HepG2 (cell line): ENCODE results near the gene CCL27. TPM values are rescaled to one million over a fixed set of nuclear protein-coding genes. Genes with fewer than 3 reads are reported as not detected.

Experiments used
- ARHGAP35 ChIP-seq: sonication (generic); formaldehyde crosslinking; IDR thresholded peaks from 2 replicates; pipeline ENCODE4 v1.9.0; 2022; ENCODE audit warnings: mild to moderate bottlenecking, inconsistent platforms, moderate library complexity, missing genetic modification reagents, borderline replicate concordance
- NR1H2 ChIP-seq: sonication (generic); formaldehyde crosslinking; IDR thresholded peaks from 2 replicates; pipeline ENCODE4 v1.8.1; 2022; ENCODE audit warnings: low read depth, missing genetic modification reagents, borderline replicate concordance
- PCBP2 ChIP-seq: fragments of 200-400 bp; formaldehyde crosslinking; optimal IDR thresholded peaks from 2 replicates; pipeline ENCODE3; 2018; ENCODE audit warnings: low read length, low read depth; ENCODE audit not compliant: poor library complexity, severe bottlenecking
- SIX1 ChIP-seq: sonication (generic); formaldehyde crosslinking; IDR thresholded peaks from 2 replicates; pipeline ENCODE4 v1.4.0; 2020; ENCODE audit warnings: missing genetic modification reagents, borderline replicate concordance
- SMAD9 ChIP-seq: sonication (generic); formaldehyde crosslinking; IDR thresholded peaks from 2 replicates; pipeline ENCODE4 v1.5.1; 2020; ENCODE audit warnings: mild to moderate bottlenecking, missing genetic modification reagents
- TRIM24 ChIP-seq: sonication (generic); formaldehyde crosslinking; IDR thresholded peaks from 2 replicates; pipeline ENCODE4 v1.8.0; 2022; ENCODE audit warnings: mild to moderate bottlenecking, missing genetic modification reagents
- ZFYVE20 ChIP-seq: sonication (generic); formaldehyde crosslinking; IDR thresholded peaks from 2 replicates; pipeline ENCODE4 v1.8.0; 2023; ENCODE audit warnings: low read depth, mild to moderate bottlenecking, moderate library complexity, missing genetic modification reagents, borderline replicate concordance
- ZNF496 ChIP-seq: sonication (generic); formaldehyde crosslinking; IDR thresholded peaks from 2 replicates; pipeline ENCODE4 v1.8.1; 2023; ENCODE audit warnings: mild to moderate bottlenecking, moderate library complexity, missing genetic modification reagents; ENCODE audit not compliant: insufficient replicate concordance
- ZNF501 ChIP-seq: sonication (generic); formaldehyde crosslinking; IDR thresholded peaks from 2 replicates; pipeline ENCODE4 v1.5.1; 2020; ENCODE audit warnings: mild to moderate bottlenecking, moderate library complexity, missing genetic modification reagents
- ZNF780A ChIP-seq: sonication (generic); formaldehyde crosslinking; IDR thresholded peaks from 2 replicates; pipeline ENCODE4 v1.8.0; 2022; ENCODE audit warnings: mild to moderate bottlenecking, missing genetic modification reagents, moderate library complexity
- polyA plus RNA-seq, 8 experiments: library from polyadenylated mRNA; depleted of rRNA in 3 of 8; stranded (reverse) in 7 of 8; unstranded in 1 of 8; fragments of >200 nt; fragmentation: Illumina TruSeq in 4 of 8; extraction: Trizol in 4 of 8; gene quantifications; 2 replicates each; pipeline versions ENCODE4 v1.2.1 to v1.2.3, GENCODE V29; 2011 to 2016; ENCODE audit warnings: low read depth in 4 of 8, missing spikeins in 1 of 8, mixed read lengths in 1 of 8; ENCODE audit not compliant: insufficient read depth in 1 of 8
- total RNA-seq, 5 experiments: library from RNA; depleted of rRNA; stranded (reverse); fragments of >200 nt; fragmentation: Illumina TruSeq; extraction: Trizol; gene quantifications; 2 replicates each; pipeline ENCODE4 v1.2.3, GENCODE V29; 2016; ENCODE audit warnings: low read depth in 1 of 5
- TF ChIP-seq, protein P1 (sequence below): sonication (generic); formaldehyde crosslinking; IDR thresholded peaks from 2 replicates; pipeline ENCODE4 v1.5.0; 2020; ENCODE audit warnings: mild to moderate bottlenecking, missing genetic modification reagents
- TF ChIP-seq, protein P2 (sequence below): sonication (generic); formaldehyde crosslinking; IDR thresholded peaks from 2 replicates; pipeline ENCODE4 v1.4.0; 2020; ENCODE audit warnings: low read depth, mild to moderate bottlenecking, missing genetic modification reagents
- TF ChIP-seq, protein P3 (sequence below): fragments of 450-650 bp; IDR thresholded peaks from 2 replicates; pipeline ENCODE4 v1.6.1; 2016
- TF ChIP-seq, protein P4 (sequence below): sonication (generic); formaldehyde crosslinking; IDR thresholded peaks from 2 replicates; pipeline ENCODE4 v1.4.0; 2020; ENCODE audit warnings: missing genetic modification reagents
- TF ChIP-seq, protein P5 (sequence below): sonication (generic); formaldehyde crosslinking; IDR thresholded peaks from 2 replicates; pipeline ENCODE4 v1.4.0; 2020; ENCODE audit warnings: missing genetic modification reagents

Gene CCL27
- total and polyA plus RNA-seq, 2 of the 13 experiments (the other 11 are each of a cell fraction or from before 2014, with no cell fraction given) = not detected

DNA sequence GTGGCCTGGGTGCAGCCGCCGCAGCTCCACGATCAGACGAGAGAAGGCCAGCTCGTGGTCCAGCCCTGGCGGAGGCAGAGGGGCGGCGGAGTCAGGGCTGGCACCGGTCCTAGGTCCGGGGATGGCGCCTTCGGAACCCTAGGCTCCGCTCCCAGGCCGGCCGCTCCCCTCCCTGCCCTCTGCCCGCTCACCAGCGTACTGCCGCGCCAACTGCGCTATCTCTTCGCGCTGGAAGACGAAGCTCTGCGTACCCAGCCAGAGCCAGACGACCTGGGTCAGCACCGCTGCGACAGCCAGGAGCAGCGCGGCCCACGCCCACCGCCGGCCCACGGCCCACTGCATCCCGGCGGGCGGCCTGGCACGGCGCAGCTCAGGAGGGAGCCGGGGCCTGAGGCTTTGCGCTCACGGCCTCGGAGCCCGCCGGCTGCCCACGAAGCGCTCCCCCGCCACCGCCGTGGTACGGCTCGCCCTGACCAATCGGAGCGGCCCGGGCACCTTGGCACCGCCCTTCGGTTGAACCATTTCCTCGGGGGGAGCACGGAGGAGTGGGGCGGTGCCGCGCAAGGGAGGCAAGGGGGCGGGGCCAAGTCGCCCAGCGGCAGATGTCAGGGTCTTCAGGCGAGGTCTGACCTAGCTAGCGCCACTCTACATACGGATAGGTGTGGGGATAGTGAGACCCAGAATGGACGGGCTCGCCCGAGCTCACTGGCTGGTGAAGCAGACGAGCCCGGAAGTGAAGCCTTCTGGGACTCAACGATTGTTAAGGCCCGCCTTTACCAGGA lies 24.9 kb downstream of the CCL27 start, which contains the start of gene SIGMAR1 (continued):
- TF ChIP-seq, protein P1, sequence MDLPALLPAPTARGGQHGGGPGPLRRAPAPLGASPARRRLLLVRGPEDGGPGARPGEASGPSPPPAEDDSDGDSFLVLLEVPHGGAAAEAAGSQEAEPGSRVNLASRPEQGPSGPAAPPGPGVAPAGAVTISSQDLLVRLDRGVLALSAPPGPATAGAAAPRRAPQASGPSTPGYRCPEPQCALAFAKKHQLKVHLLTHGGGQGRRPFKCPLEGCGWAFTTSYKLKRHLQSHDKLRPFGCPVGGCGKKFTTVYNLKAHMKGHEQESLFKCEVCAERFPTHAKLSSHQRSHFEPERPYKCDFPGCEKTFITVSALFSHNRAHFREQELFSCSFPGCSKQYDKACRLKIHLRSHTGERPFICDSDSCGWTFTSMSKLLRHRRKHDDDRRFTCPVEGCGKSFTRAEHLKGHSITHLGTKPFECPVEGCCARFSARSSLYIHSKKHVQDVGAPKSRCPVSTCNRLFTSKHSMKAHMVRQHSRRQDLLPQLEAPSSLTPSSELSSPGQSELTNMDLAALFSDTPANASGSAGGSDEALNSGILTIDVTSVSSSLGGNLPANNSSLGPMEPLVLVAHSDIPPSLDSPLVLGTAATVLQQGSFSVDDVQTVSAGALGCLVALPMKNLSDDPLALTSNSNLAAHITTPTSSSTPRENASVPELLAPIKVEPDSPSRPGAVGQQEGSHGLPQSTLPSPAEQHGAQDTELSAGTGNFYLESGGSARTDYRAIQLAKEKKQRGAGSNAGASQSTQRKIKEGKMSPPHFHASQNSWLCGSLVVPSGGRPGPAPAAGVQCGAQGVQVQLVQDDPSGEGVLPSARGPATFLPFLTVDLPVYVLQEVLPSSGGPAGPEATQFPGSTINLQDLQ (CRISPR knock-in tag) = peak; percentile 26; the same call in 1 of the 2 replicates
- TF ChIP-seq ZNF780A (CRISPR knock-in tag) = no peak; the same call in 1 of the 2 replicates
- no peak; the same call in 1 of the 2 replicates for TF ChIP-seq NR1H2 (CRISPR knock-in tag)
- 0 out of 2 replicates have a peak, but pooled peaks have one; percentile 2 for TF ChIP-seq SMAD9 (CRISPR knock-in tag)
- TF ChIP-seq ZNF501 (CRISPR knock-in tag) = no peak
- no peak for TF ChIP-seq SIX1 (CRISPR knock-in tag)
- TF ChIP-seq, protein P2, sequence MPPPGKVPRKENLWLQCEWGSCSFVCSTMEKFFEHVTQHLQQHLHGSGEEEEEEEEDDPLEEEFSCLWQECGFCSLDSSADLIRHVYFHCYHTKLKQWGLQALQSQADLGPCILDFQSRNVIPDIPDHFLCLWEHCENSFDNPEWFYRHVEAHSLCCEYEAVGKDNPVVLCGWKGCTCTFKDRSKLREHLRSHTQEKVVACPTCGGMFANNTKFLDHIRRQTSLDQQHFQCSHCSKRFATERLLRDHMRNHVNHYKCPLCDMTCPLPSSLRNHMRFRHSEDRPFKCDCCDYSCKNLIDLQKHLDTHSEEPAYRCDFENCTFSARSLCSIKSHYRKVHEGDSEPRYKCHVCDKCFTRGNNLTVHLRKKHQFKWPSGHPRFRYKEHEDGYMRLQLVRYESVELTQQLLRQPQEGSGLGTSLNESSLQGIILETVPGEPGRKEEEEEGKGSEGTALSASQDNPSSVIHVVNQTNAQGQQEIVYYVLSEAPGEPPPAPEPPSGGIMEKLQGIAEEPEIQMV (CRISPR knock-in tag) = 0 out of 2 replicates have a peak, but pooled peaks have one; percentile 8
- TF ChIP-seq PCBP2 = no peak
- TF ChIP-seq, protein P3, sequence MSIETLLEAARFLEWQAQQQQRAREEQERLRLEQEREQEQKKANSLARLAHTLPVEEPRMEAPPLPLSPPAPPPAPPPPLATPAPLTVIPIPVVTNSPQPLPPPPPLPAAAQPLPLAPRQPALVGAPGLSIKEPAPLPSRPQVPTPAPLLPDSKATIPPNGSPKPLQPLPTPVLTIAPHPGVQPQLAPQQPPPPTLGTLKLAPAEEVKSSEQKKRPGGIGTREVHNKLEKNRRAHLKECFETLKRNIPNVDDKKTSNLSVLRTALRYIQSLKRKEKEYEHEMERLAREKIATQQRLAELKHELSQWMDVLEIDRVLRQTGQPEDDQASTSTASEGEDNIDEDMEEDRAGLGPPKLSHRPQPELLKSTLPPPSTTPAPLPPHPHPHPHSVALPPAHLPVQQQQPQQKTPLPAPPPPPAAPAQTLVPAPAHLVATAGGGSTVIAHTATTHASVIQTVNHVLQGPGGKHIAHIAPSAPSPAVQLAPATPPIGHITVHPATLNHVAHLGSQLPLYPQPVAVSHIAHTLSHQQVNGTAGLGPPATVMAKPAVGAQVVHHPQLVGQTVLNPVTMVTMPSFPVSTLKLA = no peak
- TF ChIP-seq ZNF496 (CRISPR knock-in tag) = no peak
- no peak; the same call in 1 of the 2 replicates for TF ChIP-seq ARHGAP35
- TF ChIP-seq, protein P4, sequence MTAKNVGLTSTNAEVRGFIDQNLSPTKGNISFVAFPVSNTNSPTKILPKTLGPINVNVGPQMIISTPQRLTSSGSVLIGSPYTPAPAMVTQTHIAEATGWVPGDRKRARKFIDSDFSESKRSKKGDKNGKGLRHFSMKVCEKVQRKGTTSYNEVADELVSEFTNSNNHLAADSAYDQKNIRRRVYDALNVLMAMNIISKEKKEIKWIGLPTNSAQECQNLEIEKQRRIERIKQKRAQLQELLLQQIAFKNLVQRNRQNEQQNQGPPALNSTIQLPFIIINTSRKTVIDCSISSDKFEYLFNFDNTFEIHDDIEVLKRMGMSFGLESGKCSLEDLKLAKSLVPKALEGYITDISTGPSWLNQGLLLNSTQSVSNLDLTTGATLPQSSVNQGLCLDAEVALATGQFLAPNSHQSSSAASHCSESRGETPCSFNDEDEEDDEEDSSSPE (CRISPR knock-in tag) = peak; percentile 86
- TF ChIP-seq, protein P5, sequence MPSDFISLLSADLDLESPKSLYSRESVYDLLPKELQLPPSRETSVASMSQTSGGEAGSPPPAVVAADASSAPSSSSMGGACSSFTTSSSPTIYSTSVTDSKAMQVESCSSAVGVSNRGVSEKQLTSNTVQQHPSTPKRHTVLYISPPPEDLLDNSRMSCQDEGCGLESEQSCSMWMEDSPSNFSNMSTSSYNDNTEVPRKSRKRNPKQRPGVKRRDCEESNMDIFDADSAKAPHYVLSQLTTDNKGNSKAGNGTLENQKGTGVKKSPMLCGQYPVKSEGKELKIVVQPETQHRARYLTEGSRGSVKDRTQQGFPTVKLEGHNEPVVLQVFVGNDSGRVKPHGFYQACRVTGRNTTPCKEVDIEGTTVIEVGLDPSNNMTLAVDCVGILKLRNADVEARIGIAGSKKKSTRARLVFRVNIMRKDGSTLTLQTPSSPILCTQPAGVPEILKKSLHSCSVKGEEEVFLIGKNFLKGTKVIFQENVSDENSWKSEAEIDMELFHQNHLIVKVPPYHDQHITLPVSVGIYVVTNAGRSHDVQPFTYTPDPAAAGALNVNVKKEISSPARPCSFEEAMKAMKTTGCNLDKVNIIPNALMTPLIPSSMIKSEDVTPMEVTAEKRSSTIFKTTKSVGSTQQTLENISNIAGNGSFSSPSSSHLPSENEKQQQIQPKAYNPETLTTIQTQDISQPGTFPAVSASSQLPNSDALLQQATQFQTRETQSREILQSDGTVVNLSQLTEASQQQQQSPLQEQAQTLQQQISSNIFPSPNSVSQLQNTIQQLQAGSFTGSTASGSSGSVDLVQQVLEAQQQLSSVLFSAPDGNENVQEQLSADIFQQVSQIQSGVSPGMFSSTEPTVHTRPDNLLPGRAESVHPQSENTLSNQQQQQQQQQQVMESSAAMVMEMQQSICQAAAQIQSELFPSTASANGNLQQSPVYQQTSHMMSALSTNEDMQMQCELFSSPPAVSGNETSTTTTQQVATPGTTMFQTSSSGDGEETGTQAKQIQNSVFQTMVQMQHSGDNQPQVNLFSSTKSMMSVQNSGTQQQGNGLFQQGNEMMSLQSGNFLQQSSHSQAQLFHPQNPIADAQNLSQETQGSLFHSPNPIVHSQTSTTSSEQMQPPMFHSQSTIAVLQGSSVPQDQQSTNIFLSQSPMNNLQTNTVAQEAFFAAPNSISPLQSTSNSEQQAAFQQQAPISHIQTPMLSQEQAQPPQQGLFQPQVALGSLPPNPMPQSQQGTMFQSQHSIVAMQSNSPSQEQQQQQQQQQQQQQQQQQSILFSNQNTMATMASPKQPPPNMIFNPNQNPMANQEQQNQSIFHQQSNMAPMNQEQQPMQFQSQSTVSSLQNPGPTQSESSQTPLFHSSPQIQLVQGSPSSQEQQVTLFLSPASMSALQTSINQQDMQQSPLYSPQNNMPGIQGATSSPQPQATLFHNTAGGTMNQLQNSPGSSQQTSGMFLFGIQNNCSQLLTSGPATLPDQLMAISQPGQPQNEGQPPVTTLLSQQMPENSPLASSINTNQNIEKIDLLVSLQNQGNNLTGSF (CRISPR knock-in tag) = no peak; the same call in 1 of the 2 replicates
- peak; percentile 66 for TF ChIP-seq ZFYVE20
- TF ChIP-seq TRIM24 (CRISPR knock-in tag) = no peak; the same call in 1 of the 2 replicates
